ENCODE measurements around the gene NRP1. TPM values are rescaled to one million over a fixed set of nuclear protein-coding genes. Genes with fewer than 3 reads are reported as not detected.
A peak's percentile ranks its signal among the peaks of the same experiment; 100 is the strongest.
"Not testable (repeated sequence)": the region's sequence is repeated elsewhere in the genome, so short reads cannot be mapped to it uniquely, and the experiment has no call there.

The NRP1 gene
- total and polyA plus RNA-seq, 5 experiments from 2014 or later, result 0.60 to 0.88 TPM; not detected in 3

GRCh38 chr10:33150146-33150545, 184.3 kb downstream of the NRP1 start:
- Mint-ChIP-seq H3K27me3 (no peaks in the 10 kb centered on the region), H3K4me1 (peaks cover 13 to 50% (median 34%) of the 10 kb centered on the region in 4 donors), H3K36me3 (no peaks in the 10 kb centered on the region), H3K9me3 (peaks cover 0 to 9% (median 0%) of the 10 kb centered on the region in 9 donors), H3K4me3 (no peak overlapping the region), H3K27ac (peak overlapping the region in 2 of 10 donors; percentile 73 to 79)
- no peak for ATAC-seq
- POLR2A ChIA-PET, result interaction anchor here (2.0 kb wide), 1 partner anchor 11 kb away, joined by 10 read pairs; no protein-coding TSS in a partner anchor
- no peak for DNase-seq

- POLR2A ChIA-PET, result no interaction called here
- DNase-seq, result no peak
- no peak for ATAC-seq
- peaks cover 0 to 9% (median 0%) of the 10 kb centered on the region in 9 donors for H3K9me3 Mint-ChIP-seq
- no peaks in the 10 kb centered on the region for H3K27me3 Mint-ChIP-seq
- peaks cover 16 to 46% (median 29%) of the 10 kb centered on the region in 4 donors for H3K4me1 Mint-ChIP-seq
- H3K36me3 Mint-ChIP-seq, result no peaks in the 10 kb centered on the region
- H3K27ac Mint-ChIP-seq, result peak overlapping the region in 3 of 10 donors; percentile 1 to 58 (median 36)
- H3K4me3 Mint-ChIP-seq, result no peak overlapping the region
Observed at GRCh38 chr10:33147013-33147310, 187.5 kb downstream of the NRP1 start.

- DNase-seq (no peak), ATAC-seq (peak in 1 of 2 donors; percentile 31)
- H3K36me3 Mint-ChIP-seq, result no peaks in the 10 kb centered on the region
- POLR2A ChIA-PET, result interaction anchor here (1.0 kb wide), 1 partner anchor 23 kb away, joined by 3 read pairs; no protein-coding TSS in a partner anchor
- H3K27me3 Mint-ChIP-seq, result no peaks in the 10 kb centered on the region
- peaks cover 16 to 44% (median 28%) of the 10 kb centered on the region in 4 donors for H3K4me1 Mint-ChIP-seq
- H3K4me3 Mint-ChIP-seq, result no peak overlapping the region
- H3K27ac Mint-ChIP-seq, result peak overlapping the region in 8 of 10 donors; percentile 1 to 90 (median 54)
- peaks cover 0 to 9% (median 0%) of the 10 kb centered on the region in 9 donors for H3K9me3 Mint-ChIP-seq
Observed at GRCh38 chr10:33146189-33147012, 188.1 kb downstream of the NRP1 start.

- H3K36me3 Mint-ChIP-seq, result no peaks in the 10 kb centered on the region
- ATAC-seq, result no peak
- POLR2A ChIA-PET, result interaction anchor here (1.0 kb wide), 1 partner anchor 22 kb away, joined by 3 read pairs; no protein-coding TSS in a partner anchor
- no peaks in the 10 kb centered on the region for H3K27me3 Mint-ChIP-seq
- peaks cover 0 to 9% (median 0%) of the 10 kb centered on the region in 9 donors for H3K9me3 Mint-ChIP-seq
- peak overlapping the region; percentile 3 to 90 (median 68) for H3K27ac Mint-ChIP-seq
- H3K4me1 Mint-ChIP-seq, result peaks cover 13 to 44% (median 27%) of the 10 kb centered on the region in 4 donors
- no peak for DNase-seq
- peak overlapping the region in 1 of 10 donors; percentile 45 for H3K4me3 Mint-ChIP-seq
Observed at GRCh38 chr10:33145451-33146188, 188.8 kb downstream of the NRP1 start.

GRCh38 chr10:33143160-33143728, 191.2 kb downstream of the NRP1 start:
- Mint-ChIP-seq H3K4me3 (peak overlapping the region in 1 of 10 donors; percentile 5), H3K4me1 (peaks cover 21 to 56% (median 40%) of the 10 kb centered on the region in 4 donors), H3K27me3 (no peaks in the 10 kb centered on the region), H3K36me3 (no peaks in the 10 kb centered on the region), H3K27ac (peak overlapping the region; percentile 64 to 99 (median 80)), H3K9me3 (peaks cover 0 to 9% (median 0%) of the 10 kb centered on the region in 9 donors)
- no peak for ATAC-seq
- POLR2A ChIA-PET, result interaction anchor here (0.6 to 1.2 kb wide), 2 partner anchors 11 to 17 kb away, joined by 3 to 5 read pairs; no protein-coding TSS in a partner anchor
- peak in 1 of 10 donors; percentile 22 for DNase-seq

GRCh38 chr10:33142295-33142694, 192.2 kb downstream of the NRP1 start:
- no peaks in the 10 kb centered on the region for H3K27me3 Mint-ChIP-seq
- H3K36me3 Mint-ChIP-seq, result no peaks in the 10 kb centered on the region
- H3K4me3 Mint-ChIP-seq, result no peak overlapping the region
- H3K27ac Mint-ChIP-seq, result peak overlapping the region in 8 of 10 donors; percentile 23 to 99 (median 86)
- H3K9me3 Mint-ChIP-seq, result peaks cover 0 to 3% (median 0%) of the 10 kb centered on the region in 9 donors
- DNase-seq (no peak), ATAC-seq (no peak)
- POLR2A ChIA-PET, result interaction anchor here (0.8 kb wide), 1 partner anchor 16 kb away, joined by 4 read pairs; no protein-coding TSS in a partner anchor
- H3K4me1 Mint-ChIP-seq, result peaks cover 24 to 66% (median 50%) of the 10 kb centered on the region in 4 donors

GRCh38 chr10:33141251-33141650, 193.2 kb downstream of the NRP1 start:
- H3K4me3 Mint-ChIP-seq, result peak overlapping the region in 1 of 10 donors; percentile 23
- no peak for ATAC-seq
- H3K27me3 Mint-ChIP-seq, result peaks cover 0 to 1% (median 0%) of the 10 kb centered on the region in 5 donors
- DNase-seq, result no peak
- POLR2A ChIA-PET, result interaction anchor here (1.1 to 1.6 kb wide), 2 partner anchors 15 to 108 kb away, joined by 3 to 4 read pairs; no protein-coding TSS in a partner anchor
- no peaks in the 10 kb centered on the region for H3K9me3 Mint-ChIP-seq
- H3K27ac Mint-ChIP-seq, result peak overlapping the region; percentile 92 to 99 (median 97)
- H3K4me1 Mint-ChIP-seq, result peaks cover 28 to 73% (median 59%) of the 10 kb centered on the region in 4 donors
- no peaks in the 10 kb centered on the region for H3K36me3 Mint-ChIP-seq

- Mint-ChIP-seq H3K9me3 (no peaks in the 10 kb centered on the region), H3K36me3 (no peaks in the 10 kb centered on the region), H3K4me3 (peak overlapping the region; percentile 51 to 85 (median 76)), H3K27me3 (peaks cover 0 to 1% (median 0%) of the 10 kb centered on the region in 5 donors), H3K27ac (peak overlapping the region; percentile 92 to 99 (median 97)), H3K4me1 (peaks cover 28 to 81% (median 63%) of the 10 kb centered on the region in 4 donors)
- DNase-seq (peak; percentile 51 to 99 (median 90)), ATAC-seq (peak; percentile 80 to 88)
- POLR2A ChIA-PET, result interaction anchor here (0.6 to 2.8 kb wide), 11 partner anchors 10 to 868 kb away, joined by 3 to 51 read pairs (median 5); partner anchors contain the start of gene CCDC7
Observed at GRCh38 chr10:33139181-33139646, 195.3 kb downstream of the NRP1 start.

GRCh38 chr10:33138686-33139085, 195.8 kb downstream of the NRP1 start:
- peaks cover 25 to 83% (median 66%) of the 10 kb centered on the region in 4 donors for H3K4me1 Mint-ChIP-seq
- not testable (repeated sequence) for H3K9me3 Mint-ChIP-seq, H3K27me3 Mint-ChIP-seq

GRCh38 chr10:33137356-33138005, 197.0 kb downstream of the NRP1 start:
- Mint-ChIP-seq H3K4me1 (peaks cover 27 to 83% (median 69%) of the 10 kb centered on the region in 4 donors), H3K27ac (peak overlapping the region; percentile 89 to 99 (median 97)), H3K36me3 (no peaks in the 10 kb centered on the region), H3K27me3 (peaks cover 0 to 1% (median 0%) of the 10 kb centered on the region in 5 donors), H3K4me3 (peak overlapping the region in 7 of 10 donors; percentile 5 to 76 (median 51)), H3K9me3 (no peaks in the 10 kb centered on the region)
- POLR2A ChIA-PET, result interaction anchor here (2.3 to 2.8 kb wide), 2 partner anchors 11 kb away, joined by 12 to 51 read pairs; no protein-coding TSS in a partner anchor
- DNase-seq (no peak), ATAC-seq (no peak)

More at GRCh38 chr10:33138686-33139085, 195.8 kb downstream of the NRP1 start:
- Mint-ChIP-seq H3K27ac (peak overlapping the region; percentile 92 to 99 (median 97)), H3K4me3 (peak overlapping the region in 9 of 10 donors; percentile 45 to 85 (median 76))
- ATAC-seq, H3K36me3 Mint-ChIP-seq: not testable (repeated sequence)
- POLR2A ChIA-PET, result interaction anchor here (1.0 to 2.8 kb wide), 9 partner anchors 9 to 760 kb away, joined by 3 to 51 read pairs (median 5); partner anchors contain the start of gene CCDC7
- DNase-seq, result peak in 2 of 10 donors; percentile 47 to 70

- Mint-ChIP-seq H3K36me3 (no peaks in the 10 kb centered on the region), H3K27ac (peak overlapping the region; percentile 76 to 99 (median 97)), H3K4me1 (peaks cover 28 to 88% (median 73%) of the 10 kb centered on the region in 4 donors), H3K9me3 (no peaks in the 10 kb centered on the region), H3K27me3 (peaks cover 0 to 1% (median 0%) of the 10 kb centered on the region in 5 donors), H3K4me3 (peak overlapping the region in 4 of 10 donors; percentile 5 to 71 (median 26))
- ATAC-seq (no peak), DNase-seq (no peak)
- POLR2A ChIA-PET, result interaction anchor here (2.3 kb wide), 1 partner anchor 10 kb away, joined by 12 read pairs; no protein-coding TSS in a partner anchor
Observed at GRCh38 chr10:33136781-33137180, 197.7 kb downstream of the NRP1 start.

Measured in naive thymus-derived CD8-positive, alpha-beta T cell (primary cell).